Panc1 (cell line): ENCODE measurements around the gene SLC25A14.

Source experiments
- POLR2AphosphoS5 ChIP-seq: IDR thresholded peaks from 2 replicates; pipeline ENCODE4 v1.6.1; 2012; ENCODE audit warnings: mild to moderate bottlenecking, low read depth, low read length, moderate library complexity
- SIN3A ChIP-seq: IDR thresholded peaks from 2 replicates; pipeline ENCODE4 v1.6.1; 2012; ENCODE audit warnings: low read depth, mild to moderate bottlenecking, low read length, moderate library complexity, borderline replicate concordance; ENCODE audit not compliant: insufficient read depth
- TF ChIP-seq, protein P1 (sequence below): fragments of 450-650 bp; IDR thresholded peaks from 2 replicates; pipeline ENCODE4 v1.5.1; 2017; ENCODE audit warnings: mild to moderate bottlenecking
- TF ChIP-seq, protein P2 (sequence below), 2 experiments: IDR thresholded peaks; 2 replicates each; pipeline ENCODE4 v1.6.1; 2011 to 2012; ENCODE audit warnings: low read depth in 2 of 2, control low read depth in 1 of 2, low read length in 1 of 2, mild to moderate bottlenecking in 1 of 2, moderate library complexity in 1 of 2; ENCODE audit not compliant: insufficient read depth in 1 of 2

DNA sequence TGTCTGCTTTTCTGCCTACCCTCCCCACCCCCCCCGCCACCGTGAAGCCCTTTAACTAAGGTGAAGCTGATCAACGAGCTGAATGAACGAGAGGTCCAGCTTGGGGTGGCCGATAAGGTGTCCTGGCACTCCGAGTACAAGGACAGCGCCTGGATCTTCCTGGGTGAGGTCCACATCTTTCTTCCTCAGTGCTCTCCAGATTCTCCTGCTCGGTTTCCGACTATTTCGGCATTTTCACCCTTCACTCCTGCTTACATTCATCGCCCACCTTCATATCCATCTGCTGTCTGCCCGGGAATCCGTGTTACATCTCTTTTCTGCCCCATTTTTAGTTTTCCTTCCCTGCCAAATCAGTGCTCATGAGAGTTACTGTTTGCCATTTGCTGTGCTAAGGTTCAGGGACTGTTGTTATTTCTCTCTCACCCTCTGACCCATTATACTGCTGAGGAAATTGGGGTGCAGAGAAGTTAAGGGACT lies 62.5 kb downstream of the SLC25A14 start:
- TF ChIP-seq, protein P1, sequence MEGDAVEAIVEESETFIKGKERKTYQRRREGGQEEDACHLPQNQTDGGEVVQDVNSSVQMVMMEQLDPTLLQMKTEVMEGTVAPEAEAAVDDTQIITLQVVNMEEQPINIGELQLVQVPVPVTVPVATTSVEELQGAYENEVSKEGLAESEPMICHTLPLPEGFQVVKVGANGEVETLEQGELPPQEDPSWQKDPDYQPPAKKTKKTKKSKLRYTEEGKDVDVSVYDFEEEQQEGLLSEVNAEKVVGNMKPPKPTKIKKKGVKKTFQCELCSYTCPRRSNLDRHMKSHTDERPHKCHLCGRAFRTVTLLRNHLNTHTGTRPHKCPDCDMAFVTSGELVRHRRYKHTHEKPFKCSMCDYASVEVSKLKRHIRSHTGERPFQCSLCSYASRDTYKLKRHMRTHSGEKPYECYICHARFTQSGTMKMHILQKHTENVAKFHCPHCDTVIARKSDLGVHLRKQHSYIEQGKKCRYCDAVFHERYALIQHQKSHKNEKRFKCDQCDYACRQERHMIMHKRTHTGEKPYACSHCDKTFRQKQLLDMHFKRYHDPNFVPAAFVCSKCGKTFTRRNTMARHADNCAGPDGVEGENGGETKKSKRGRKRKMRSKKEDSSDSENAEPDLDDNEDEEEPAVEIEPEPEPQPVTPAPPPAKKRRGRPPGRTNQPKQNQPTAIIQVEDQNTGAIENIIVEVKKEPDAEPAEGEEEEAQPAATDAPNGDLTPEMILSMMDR, result no peak
- TF ChIP-seq SIN3A (no peak; the same call in 1 of the 2 replicates), POLR2AphosphoS5 (no peak)
- TF ChIP-seq, protein P2, sequence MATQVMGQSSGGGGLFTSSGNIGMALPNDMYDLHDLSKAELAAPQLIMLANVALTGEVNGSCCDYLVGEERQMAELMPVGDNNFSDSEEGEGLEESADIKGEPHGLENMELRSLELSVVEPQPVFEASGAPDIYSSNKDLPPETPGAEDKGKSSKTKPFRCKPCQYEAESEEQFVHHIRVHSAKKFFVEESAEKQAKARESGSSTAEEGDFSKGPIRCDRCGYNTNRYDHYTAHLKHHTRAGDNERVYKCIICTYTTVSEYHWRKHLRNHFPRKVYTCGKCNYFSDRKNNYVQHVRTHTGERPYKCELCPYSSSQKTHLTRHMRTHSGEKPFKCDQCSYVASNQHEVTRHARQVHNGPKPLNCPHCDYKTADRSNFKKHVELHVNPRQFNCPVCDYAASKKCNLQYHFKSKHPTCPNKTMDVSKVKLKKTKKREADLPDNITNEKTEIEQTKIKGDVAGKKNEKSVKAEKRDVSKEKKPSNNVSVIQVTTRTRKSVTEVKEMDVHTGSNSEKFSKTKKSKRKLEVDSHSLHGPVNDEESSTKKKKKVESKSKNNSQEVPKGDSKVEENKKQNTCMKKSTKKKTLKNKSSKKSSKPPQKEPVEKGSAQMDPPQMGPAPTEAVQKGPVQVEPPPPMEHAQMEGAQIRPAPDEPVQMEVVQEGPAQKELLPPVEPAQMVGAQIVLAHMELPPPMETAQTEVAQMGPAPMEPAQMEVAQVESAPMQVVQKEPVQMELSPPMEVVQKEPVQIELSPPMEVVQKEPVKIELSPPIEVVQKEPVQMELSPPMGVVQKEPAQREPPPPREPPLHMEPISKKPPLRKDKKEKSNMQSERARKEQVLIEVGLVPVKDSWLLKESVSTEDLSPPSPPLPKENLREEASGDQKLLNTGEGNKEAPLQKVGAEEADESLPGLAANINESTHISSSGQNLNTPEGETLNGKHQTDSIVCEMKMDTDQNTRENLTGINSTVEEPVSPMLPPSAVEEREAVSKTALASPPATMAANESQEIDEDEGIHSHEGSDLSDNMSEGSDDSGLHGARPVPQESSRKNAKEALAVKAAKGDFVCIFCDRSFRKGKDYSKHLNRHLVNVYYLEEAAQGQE (IDR thresholded peaks at IDR 0.05; ENCODE audit: insufficient read depth in 1 of 2, low read depth in 2 of 2, low read length in 1 of 2), result no peak
